K562 (cell line): ENCODE measurements around the gene WDR46. TPM values are rescaled to one million over a fixed set of nuclear protein-coding genes. Genes with fewer than 3 reads are reported as not detected.

Experiments used
- CTCFL ChIP-seq: IDR thresholded peaks from 2 replicates; pipeline ENCODE4 v1.6.1; 2011; ENCODE audit warnings: borderline replicate concordance, low read depth, mild to moderate bottlenecking, moderate library complexity, low read length; ENCODE audit not compliant: insufficient read depth, poor library complexity, severe bottlenecking
- FOXM1 ChIP-seq, 2 experiments: fragments of 450-650 bp in 1 of 2; sonication (generic) in 1 of 2; formaldehyde crosslinking in 1 of 2; IDR thresholded peaks; 2 replicates each; pipeline versions ENCODE4 v1.6.1 to v1.9.0; 2017 to 2022; ENCODE audit warnings: low read depth in 2 of 2, mild to moderate bottlenecking in 2 of 2, missing genetic modification reagents in 1 of 2, moderate library complexity in 1 of 2
- HOMEZ ChIP-seq: fragments of 250-450 bp; sonication (Bioruptor Pico); IDR thresholded peaks from 2 replicates; pipeline ENCODE4 v1.4.0; 2020; ENCODE audit warnings: mild to moderate bottlenecking, moderate library complexity
- JUND ChIP-seq, 2 experiments: IDR thresholded peaks; 2 replicates in 1 of 2; 3 replicates in 1 of 2; pipeline ENCODE4 v1.6.1; 2011; ENCODE audit warnings: borderline replicate concordance in 2 of 2, low read depth in 2 of 2, low read length in 2 of 2, improper control_type of control experiment in 1 of 2, missing biosample characterization in 1 of 2, missing genetic modification characterization in 1 of 2, missing genetic modification reagents in 1 of 2
- MIER1 ChIP-seq: fragments of 450-650 bp; IDR thresholded peaks from 2 replicates; pipeline ENCODE4 v1.6.1; 2016; ENCODE audit warnings: antibody characterized with exemption, mild to moderate bottlenecking, low read depth
- MXD1 ChIP-seq: fragments of 250-450 bp; sonication (Bioruptor Pico); IDR thresholded peaks from 2 replicates; pipeline ENCODE4 v1.8.0; 2021; ENCODE audit warnings: borderline replicate concordance, mild to moderate bottlenecking, moderate library complexity; ENCODE audit not compliant: poor library complexity, severe bottlenecking
- NFATC3 ChIP-seq: fragments of 450-650 bp; IDR thresholded peaks from 2 replicates; pipeline ENCODE4 v1.6.1; 2017; ENCODE audit warnings: mild to moderate bottlenecking
- PTTG1 ChIP-seq: fragments of 450-650 bp; IDR thresholded peaks from 2 replicates; pipeline ENCODE4 v1.6.1; 2016; ENCODE audit warnings: low read depth, mild to moderate bottlenecking, missing genetic modification characterization, missing compliant biosample characterization
- U2AF2 ChIP-seq: fragments of 200-400 bp; formaldehyde crosslinking; optimal IDR thresholded peaks from 2 replicates; pipeline ENCODE3; 2017; ENCODE audit warnings: low read depth, mild to moderate bottlenecking, low read length
- ZNF407 ChIP-seq: fragments of 450-650 bp; IDR thresholded peaks from 2 replicates; pipeline ENCODE4 v1.6.1; 2016; ENCODE audit warnings: low read depth
- ZNF57 ChIP-seq: fragments of 450-650 bp; formaldehyde crosslinking; IDR thresholded peaks from 2 replicates; pipeline ENCODE4 v1.4.0; 2020; ENCODE audit warnings: mild to moderate bottlenecking, moderate library complexity
- ZNF764 ChIP-seq: fragments of 250-450 bp; sonication (Bioruptor Pico); IDR thresholded peaks from 2 replicates; pipeline ENCODE4 v1.4.0; 2020; ENCODE audit warnings: low read depth, mild to moderate bottlenecking, moderate library complexity
- polyA plus RNA-seq, 8 experiments: library from polyadenylated mRNA; depleted of rRNA in 4 of 8; stranded (reverse) in 5 of 8; unstranded in 3 of 8; fragments of >200 nt; fragmentation: Nextera tagmentation in 2 of 8; fragmentation: Illumina TruSeq in 1 of 8; extraction: Ambion mirVana in 2 of 8; extraction: Trizol in 1 of 8; gene quantifications; 2 replicates each; pipeline versions ENCODE4 v1.2.1 to v1.2.3, GENCODE V29; 2011 to 2014; ENCODE audit warnings: inconsistent platforms in 1 of 8, missing spikeins in 1 of 8
- total RNA-seq, 7 experiments: library from RNA; depleted of rRNA in 6 of 7; stranded (reverse); fragments of >200 nt in 6 of 7; fragmentation: Illumina TruSeq in 2 of 7; extraction: Trizol in 2 of 7; gene quantifications; 2 replicates each; pipeline versions ENCODE4 v1.2.1 to v1.2.3, GENCODE V29; 2011 to 2021; ENCODE audit warnings: low replicate concordance in 1 of 7

WDR46 gene
- total and polyA plus RNA-seq, 9 of the 15 experiments (the other 6 are each of a cell fraction or from before 2014, with no cell fraction given) = 8.9 to 146 (median 93.1) TPM

GRCh38 chr6:33276864-33277662, 12.0 kb downstream of the WDR46 start, which contains the start of gene B3GALT4 (continued):
- TF ChIP-seq FOXM1 (IDR thresholded peaks at IDR 0.05; ENCODE audit: low read depth) (no peak), FOXM1 (CRISPR knock-in tag; IDR thresholded peaks at IDR 0.05; ENCODE audit: low read depth) (peak; percentile 97), ZNF407 (peak; percentile 64; the same call in 1 of the 2 replicates), PTTG1 (tag) (no peak), MIER1 (no peak), U2AF2 (no peak), HOMEZ (CRISPR knock-in tag) (no peak), NFATC3 (no peak), ZNF57 (CRISPR knock-in tag) (peak; percentile 74), MXD1 (CRISPR knock-in tag) (no peak), JUND (IDR thresholded peaks at IDR 0.05; ENCODE audit: borderline replicate concordance, low read depth, low read length) (peak; percentile 62; the same call in 1 of the 2 replicates), JUND (tag; IDR thresholded peaks at IDR 0.05; ENCODE audit: borderline replicate concordance, low read depth, low read length) (peak; percentile 55; the same call in 1 of the 3 replicates), CTCFL (peak; percentile 91), ZNF764 (CRISPR knock-in tag) (peak; percentile 25; the same call in 1 of the 2 replicates)
